HG03442 (cell line): ENCODE measurements around the gene P2RX2.

Experiments used
- ATAC-seq: cut with Tn5 transposase; IDR thresholded peaks from one replicate; pipeline ENCODE4 v1.9.1; 2021; ENCODE audit warnings: mild to moderate bottlenecking, moderate library complexity; ENCODE audit not compliant: unreplicated experiment

The P2RX2 gene

DNA sequence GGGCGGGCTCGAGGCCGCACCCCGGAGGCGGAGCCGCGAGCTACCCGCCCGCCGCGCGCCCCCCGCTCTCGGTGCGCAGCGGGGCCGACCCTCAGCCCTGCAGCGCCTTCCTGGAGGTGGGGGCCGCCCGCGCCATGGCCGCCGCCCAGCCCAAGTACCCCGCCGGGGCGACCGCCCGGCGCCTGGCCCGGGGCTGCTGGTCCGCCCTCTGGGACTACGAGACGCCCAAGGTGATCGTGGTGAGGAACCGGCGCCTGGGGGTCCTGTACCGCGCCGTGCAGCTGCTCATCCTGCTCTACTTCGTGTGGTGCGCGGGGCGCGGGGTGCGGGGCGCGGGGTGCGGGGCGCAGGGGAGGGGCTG lies at the start of gene P2RX2:
Gene P2RX2 (plus strand): TSS at position 94 of the 361 bp plus-strand sequence. CDS start 41 bp downstream, at position 135.
- no peak for ATAC-seq

DNA sequence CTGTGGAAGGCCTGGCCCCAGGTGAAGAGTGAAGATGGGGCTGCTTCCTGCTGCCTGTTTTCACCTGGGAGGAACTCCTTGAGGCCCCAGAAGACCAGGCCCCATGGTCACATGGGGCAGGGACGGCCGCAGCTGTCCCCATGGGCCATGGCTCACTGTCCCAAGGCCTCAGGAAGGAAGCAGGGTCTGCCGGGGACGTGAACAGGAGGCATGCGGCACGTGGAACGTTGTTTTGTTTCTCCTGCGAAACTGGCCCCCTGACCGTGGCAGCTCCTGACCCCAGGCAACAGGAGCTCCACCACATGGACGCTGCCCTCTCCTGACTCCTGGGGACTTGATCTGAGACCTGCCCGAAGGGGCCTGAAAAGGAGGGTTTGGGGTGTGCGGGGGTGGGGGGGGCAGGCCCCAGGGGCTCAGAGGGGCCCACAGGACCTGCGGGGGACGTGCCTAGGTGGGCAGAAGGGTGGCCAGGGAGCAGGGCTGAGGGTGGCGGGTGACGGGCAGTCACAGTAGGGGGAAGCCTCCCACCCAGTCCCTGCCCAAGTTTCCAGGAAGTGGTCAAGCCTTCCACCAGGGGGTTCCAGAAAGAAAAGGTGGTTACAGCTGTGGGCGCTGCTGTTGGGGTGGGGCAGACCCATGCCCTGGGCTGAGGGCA lies 49.6 kb upstream of the P2RX2 start:
- no peak for ATAC-seq

DNA sequence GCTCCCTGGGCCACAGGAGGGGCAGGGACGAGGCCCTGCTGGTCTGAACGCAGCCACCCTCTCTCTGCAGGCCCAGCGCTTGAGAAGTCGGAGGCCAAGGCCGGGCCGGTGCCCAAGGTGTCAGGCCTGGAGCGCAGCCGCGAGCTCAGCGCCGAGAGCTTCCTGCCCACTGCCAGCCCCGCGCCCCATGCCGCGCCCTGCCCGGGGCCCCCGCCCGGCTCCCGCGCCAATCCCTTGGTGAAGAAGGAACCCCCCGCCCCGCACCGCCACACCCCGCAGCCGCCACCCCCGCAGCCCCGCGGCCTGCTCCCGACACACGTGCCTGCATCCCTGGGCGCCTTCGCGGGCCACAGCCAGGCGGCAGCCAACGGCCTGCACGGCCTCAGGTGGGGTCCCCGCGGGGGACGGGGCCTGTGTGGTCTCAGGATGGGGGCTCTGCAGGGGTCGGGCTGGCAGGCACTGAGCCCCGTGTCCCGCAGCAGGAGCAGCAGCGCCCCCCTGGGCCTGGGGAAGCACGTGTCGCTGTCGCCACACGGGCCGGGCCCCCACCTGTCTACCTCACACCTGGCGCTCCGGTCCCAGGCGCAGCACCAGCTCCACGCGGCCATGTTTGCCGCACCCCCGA lies 48.6 kb upstream of the P2RX2 start:
- no peak for ATAC-seq

DNA sequence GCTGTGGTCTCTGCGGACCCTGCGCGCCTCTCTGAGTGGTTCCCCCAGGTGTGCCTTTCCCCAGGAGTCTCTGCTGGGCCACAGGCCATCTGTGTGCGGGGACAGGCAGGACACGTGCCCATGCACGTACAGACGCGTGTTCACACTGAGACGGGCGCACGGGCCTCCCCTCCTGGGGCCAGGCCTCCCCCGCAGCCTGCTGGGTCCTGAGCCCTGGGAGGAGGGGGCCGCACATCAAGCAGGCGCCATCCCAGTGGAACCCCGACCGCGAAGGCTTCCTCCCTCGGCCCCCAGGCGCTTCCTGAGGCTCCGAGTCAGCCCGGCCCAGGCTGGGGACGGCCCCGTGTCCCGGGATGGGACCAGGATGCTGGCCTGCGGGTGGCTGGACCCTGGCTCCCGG lies 47.9 kb upstream of the P2RX2 start:
- no peak for ATAC-seq

DNA sequence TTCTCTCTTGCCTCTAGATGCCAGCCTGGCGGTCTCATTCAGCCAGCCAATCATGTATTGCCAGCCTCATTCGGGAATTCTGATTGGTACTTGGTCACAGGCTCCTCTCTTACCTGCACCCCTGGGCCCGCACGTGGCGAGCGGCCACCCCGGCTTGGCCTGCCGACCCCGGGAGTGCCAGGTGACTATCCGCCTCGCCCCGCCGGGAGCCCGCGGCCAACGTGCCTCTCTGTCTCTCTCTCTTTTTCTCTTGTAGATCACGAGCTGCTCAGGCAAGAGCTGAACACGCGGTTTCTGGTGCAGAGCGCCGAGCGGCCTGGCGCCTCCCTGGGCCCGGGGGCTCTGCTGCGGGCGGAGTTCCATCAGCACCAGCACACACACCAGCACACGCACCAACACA lies 47.5 kb upstream of the P2RX2 start:
- no peak for ATAC-seq

DNA sequence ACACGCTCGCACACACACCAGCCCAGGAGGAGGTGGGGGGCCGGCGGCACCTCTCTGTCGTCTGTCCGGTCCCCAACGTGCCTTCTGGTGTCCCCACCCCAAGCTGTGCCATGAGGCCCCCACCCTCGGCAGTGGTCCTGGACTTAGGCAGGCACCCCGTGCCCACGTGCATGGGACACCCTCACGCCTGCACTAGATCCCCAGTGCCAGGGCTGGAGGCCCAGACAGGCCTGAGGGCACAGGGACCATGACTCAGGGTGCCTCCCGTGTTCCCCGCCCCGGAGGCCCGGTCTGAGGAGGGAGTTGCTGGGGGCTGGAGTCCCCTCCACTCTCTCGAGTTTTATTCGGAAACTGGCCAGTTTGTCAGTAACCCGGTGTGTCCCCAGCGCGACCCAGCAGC lies 47.0 kb upstream of the P2RX2 start:
- ATAC-seq, result no peak

DNA sequence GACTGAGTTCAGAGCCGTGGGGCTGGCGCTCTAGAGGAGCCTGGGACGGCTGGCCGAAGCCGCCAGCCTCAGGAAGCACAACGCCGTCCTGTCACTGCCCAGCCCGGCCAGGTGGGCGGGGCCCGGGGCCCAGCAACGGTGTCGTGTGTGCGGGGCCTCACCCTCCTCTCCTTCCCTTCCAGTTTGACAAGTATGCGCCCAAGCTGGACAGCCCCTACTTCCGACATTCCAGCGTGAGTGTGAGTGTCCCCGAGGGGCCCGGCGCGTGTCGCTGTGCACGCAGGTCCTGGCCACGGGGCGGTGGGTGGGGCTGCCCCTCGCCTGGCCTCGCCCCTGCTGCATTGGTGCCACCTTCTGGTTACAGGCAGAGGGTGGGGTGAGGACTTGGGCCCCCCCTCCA lies 46.5 kb upstream of the P2RX2 start:
- ATAC-seq, result no peak

DNA sequence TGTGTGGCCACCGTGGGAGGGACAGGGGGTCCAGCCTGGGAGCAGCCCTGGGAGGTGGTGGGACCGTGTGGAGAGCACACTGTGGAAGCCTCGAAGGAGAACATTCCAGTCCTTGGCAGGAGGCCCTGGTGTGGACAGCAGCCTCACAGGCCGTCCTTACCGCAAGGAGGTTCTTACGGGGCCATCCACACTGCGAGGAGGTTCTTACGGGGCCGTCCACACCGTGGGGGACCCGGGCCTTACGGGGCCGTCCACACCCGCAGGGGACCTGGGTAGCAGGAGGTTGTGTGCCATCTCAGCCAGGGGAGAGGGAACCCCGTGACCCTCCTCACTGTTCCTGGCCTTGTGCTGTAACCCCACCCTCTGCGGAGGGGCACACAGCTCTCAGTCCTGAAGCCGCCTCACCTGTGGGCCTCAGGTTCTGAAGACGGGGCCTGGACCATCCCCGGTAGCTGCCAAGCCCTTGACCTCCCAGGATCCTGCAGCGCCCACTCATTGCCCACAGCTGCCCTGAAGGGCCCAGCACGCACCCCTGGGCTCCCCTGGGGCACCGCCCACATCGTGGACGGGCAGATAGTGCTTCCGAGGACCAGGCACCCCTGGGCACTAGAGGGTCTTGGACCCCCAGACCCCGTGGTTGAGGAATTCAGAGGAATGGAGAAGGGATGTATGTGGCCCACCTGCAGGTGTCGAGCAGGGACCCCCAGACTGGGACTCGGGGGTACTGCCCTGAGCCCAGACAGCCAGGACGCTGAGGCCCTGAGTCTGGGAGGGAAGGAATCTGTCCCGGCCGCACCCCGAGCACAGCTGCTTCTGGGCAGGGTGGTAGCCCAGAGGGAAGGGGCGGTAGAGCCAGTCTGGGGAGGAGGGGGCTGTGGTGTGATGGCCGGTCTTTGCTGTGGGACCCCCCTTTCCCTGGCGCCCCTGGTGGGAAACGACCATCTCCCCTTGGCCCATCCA lies 45.5 kb upstream of the P2RX2 start:
- ATAC-seq, result no peak

DNA sequence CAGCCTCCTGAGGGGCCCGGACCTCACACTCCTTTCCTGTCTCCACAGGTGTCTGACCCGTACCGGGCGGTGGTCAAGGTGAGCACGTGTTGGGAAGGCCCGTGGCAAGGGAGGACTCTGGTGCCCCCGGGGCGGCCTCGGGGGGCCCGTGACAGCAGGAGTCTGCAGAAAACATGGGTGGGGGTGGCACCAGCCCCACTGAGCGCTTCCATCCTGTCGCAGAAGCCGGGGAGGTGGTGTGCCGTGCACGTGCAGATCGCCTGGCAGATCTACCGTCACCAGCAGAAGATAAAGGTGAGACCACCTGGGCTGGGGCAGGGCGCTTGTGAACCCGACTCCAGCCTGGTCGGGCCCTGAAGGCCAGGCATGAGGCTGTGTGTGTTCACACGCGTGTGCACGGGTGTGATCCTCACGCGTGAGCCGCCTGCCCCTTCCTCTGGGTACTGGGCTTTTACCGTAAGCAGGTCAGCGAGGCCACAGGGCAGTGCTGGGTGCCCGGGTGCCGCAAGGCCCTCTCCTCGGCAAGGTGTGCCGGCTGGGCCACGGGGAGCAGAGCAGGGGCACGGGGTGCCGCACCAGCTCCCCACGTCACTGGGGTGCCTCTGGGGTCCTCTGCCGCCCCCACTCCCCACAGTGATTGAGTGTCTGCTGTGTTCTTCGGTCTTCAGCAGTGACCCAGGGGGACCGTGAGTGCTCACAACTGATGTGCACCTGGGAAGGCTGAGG lies 44.1 kb upstream of the P2RX2 start:
- ATAC-seq, result no peak

DNA sequence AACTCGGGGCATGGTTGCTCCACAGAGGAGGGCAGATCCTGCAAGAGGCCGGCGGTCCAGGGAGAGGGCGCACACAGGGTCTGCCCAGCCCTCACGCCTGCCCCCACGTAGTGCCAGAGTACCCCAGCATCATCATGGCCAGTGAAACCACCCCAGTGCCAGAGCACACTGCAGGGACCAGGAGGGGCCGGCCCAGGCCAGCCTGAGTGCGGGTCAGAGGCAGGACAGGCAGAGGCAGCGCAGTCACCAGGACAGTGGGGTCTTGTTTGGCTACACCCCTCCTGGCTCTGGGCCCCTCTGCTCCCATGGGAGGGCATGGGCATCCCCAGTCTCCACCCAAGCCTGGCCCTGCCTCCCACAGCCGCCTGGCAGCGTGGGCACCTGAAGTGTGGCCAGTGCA lies 42.9 kb upstream of the P2RX2 start:
- no peak for ATAC-seq

DNA sequence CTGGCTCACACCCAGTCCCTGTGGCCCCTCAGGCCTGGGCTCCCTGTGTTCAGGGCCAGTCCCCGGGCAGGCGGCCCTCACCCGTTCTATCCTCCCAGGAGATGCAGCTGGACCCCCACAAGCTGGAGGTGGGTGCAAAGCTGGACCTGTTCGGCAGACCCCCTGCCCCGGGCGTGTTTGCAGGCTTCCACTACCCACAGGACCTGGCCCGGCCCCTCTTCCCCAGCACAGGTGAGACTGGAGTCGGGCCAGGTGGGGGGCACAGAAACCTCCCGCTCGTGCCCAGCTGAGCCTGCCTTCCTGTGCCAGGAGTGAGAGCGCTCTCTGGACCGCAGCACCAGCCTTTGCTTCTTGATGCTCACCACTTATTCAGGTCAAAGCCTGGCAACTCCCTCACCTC lies 41.9 kb upstream of the P2RX2 start:
- ATAC-seq, result no peak

DNA sequence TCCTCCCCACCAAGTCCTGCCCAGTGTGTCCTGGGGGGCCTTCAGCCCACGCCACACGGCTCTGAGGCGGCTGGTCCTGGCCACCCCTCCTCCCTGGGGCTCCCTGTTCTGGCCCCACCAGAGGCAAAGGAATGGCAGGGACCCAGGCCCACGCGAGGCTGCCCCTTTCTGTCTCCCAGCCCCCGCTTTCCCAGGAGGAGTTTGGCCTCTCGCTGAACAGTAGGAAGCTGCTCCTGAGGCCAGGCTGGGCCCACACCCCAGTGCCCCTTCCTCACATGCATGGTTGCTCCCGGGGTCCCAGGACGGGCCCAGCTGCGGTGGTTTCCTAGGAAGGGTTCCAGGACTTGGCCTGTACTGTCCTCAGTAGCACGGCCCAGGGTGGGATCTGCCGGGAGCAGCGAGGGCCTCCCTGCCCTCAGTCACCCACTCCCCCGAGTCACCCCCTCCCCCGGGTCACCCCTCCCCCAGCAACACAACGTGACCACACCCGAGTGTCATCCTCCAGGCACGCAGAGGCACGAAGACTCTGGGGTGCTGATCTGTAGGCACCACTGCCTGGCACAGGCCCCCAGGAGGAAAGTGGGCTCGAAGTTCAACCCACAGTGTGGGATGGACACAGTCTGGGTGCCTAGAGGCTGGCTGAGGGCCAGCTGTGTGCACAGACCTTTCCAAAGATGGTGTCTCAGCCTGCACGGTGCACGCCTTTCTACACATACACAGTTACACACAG lies 41.2 kb upstream of the P2RX2 start:
- ATAC-seq, result no peak

DNA sequence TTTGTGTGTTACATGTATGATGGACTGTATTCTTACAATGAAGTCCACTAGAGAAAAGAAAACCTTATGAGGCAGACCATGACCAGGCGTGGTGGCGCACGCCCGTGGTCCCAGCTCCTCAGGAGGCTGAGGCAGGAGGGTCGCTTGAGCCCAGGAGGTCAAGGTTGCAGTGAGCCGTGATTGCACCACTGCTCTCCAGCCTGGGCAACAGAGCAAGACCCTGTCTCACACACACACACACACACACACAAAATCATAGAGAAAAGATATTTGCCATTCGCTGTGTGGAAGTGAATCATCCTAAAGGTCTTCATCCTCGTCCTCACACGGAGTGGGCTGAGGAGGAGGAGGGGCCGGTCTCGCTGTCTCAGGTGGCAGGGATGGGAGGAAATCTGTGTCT lies 40.5 kb upstream of the P2RX2 start:
- ATAC-seq, result no peak

DNA sequence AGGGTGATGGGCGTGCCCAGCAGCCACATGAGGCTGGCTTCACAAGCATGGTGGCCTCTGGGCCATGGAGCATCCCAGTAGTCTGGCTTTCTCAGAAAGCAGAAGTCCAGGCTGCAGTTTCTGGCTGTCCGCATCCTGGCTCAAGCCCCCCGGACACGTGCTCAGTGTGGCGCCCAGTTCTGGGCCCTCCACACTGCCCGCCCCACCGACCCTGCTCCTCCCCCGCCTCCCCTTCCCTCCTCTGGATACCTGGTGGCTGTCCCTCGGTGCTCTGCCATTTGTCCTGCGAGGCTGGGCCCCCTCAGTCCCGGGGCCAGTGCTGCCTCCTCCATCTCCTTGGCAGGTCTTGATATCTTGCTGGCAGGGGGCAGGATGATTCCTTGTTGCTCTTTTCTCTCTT lies 39.8 kb upstream of the P2RX2 start:
- ATAC-seq, result no peak

DNA sequence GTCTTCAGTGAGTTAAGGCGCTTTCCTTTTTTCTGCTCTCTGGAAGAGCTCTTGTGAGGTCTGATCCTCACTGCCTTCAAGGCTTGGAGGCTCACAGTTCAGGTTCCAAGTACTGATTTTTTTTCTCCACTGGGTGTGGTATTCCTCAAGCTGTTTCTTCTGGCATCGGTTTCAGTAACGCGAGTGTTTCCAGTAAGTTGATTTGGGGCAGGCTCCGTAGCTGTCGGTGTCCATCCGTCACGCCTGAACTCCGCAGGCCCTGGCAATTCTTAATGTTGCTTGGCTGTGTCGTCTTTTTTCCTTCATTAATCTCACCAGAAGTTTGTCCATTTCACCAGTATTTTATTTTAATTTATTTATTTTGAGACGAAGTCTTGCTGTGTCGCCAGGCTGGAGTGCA lies 38.8 kb upstream of the P2RX2 start:
- no peak for ATAC-seq

DNA sequence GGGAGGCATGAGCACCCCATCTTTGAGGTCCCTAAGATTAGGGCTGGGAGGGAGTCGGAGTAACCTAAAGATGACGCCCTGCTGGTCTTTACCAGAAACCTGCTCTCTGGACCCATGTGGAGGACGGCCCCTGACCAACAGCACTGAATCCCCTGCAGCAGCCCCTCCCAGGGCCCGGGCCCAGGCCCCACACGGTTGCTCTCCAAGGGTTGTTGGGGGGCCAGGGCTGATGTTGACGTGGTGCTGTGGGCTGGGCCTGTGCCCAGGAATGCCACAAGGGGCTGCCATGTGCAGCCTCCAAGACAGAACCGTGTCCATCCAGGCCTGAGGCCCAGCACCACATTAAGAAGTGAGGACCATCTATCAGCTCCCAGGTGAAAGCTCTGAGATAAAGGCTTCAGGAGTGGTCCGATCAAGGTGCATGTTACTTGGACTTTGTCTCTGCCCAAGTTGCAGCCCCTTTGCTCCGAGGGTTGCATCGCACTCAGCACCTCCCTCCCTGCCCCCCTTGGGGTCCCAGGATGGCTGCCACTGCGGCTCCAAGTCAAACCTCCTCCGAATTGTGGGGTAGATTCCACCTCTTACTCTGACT lies 37.8 kb upstream of the P2RX2 start:
- ATAC-seq, result no peak

DNA sequence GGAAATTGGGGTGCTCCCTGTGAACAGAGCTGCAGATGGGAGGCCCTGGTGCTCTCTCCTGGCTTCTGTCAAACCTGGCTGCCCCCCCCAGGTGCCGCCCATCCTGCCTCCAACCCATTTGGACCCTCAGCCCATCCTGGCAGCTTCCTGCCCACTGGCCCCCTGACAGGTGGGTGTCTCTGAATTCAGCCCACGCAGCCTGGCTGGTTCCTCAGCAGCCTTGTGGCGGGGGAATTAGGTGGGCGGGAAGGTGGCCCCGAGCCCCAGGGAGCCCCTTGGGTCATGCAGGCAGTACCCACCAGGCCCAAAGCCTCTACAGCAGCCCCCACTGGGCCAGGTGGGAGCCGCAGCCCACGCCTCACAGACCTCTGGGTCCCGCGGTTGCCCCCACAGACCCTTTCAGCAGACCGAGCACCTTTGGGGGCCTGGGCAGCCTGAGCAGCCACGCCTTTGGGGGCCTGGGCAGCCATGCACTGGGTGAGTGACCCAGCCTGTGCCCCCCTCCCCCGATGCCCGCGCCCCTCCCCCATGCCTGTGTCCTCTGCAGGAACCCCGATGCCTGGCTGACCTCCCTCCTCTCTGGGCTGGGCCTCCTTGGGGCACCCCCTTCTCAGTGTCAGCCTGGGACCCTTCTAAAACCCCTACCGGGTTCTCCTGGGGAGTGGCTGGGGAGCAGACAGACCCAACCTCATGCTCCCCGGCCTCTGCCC lies 37.1 kb upstream of the P2RX2 start:
- no peak for ATAC-seq

DNA sequence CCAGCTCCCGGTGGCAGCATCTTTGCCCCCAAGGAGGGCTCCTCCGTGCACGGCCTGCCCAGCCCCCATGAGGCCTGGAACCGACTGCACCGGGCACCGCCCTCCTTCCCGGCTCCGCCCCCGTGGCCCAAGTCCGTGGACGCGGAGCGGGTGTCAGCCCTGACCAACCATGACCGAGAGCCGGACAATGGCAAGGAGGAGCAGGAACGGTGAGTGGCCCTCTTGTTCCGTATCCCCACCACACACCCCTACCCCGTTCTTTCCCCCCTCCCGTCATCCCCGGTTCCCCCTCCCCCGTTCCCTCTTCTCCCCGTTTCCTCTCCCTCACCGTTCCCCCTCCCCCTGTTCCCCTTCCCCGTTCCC lies 36.5 kb upstream of the P2RX2 start:
- ATAC-seq, result no peak

DNA sequence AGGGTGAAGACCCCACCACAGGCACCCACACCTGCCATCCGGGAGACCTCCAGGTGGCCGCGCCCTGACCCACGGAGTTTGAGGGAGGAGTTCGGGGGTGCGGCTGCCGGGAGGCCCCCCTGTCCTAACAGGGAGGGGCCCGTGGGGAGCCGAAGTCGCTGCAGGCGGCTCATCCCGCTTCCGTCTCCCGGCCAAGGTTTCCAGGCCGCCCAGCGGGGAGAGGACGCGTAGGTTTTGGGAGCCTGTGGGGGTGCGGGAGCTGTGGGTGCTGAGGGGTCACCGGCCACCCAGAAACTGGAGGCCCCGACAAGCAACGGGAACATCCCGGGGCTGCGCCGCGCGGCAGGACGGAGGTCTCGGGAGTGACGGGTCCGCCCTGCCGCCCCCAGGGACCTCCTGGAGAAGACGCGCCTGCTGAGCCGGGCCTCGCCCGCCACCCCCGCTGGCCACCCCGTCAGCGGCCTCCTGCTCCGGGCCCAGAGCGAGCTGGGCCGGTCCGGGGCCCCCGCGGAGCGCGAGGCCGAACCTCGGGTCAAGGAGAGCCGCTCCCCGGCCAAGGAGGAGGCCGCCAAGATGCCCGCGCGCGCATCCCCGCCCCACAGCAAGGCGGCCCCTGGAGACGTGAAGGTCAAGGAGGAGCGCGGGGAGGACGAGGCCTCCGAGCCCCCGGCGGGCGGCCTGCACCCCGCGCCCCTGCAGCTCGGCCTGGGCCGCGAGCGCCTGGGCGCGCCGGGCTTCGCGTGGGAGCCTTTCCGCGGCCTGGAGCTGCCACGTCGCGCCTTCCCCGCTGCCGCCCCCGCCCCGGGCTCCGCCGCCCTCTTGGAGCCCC lies 35.8 kb upstream of the P2RX2 start:
- no peak for ATAC-seq
